Articular chondrocyte of knee joint (primary cell): ENCODE data around the gene HOXB2. TPM values are rescaled to one million over a fixed set of nuclear protein-coding genes. Genes with fewer than 3 reads are reported as not detected.

Experiments used
- total RNA-seq: library from RNA; depleted of rRNA; stranded (reverse); fragments of >200 nt; gene quantifications from 2 replicates; pipeline ENCODE4 v1.2.3, GENCODE V29; 2012

The HOXB2 gene
- 0.26 and 0.97 TPM in 2 replicates for total RNA-seq

GRCh38 chr17:48545022-48545375, at the start of gene HOXB2:
HOXB2 (minus strand) TSS chr17:48545109; CDS start chr17:48544911, 198 bp downstream.

GRCh38 chr17:48593126-48593829, 48.4 kb upstream of the HOXB2 start, which contains the start of gene HOXB5:
HOXB5 (minus strand) TSS chr17:48593779; CDS start chr17:48593682, 97 bp downstream.

GRCh38 chr17:48589831-48590606, 45.1 kb upstream of the HOXB2 start, which contains the start of gene HOXB3:
HOXB3 (minus strand) TSS chr17:48590241; CDS start chr17:48552474, 37,767 bp downstream.

GRCh38 chr17:48577946-48578615, 33.2 kb upstream of the HOXB2 start, which contains the start of gene HOXB4:
HOXB4 (minus strand) TSS chr17:48578350; CDS start chr17:48578319, 31 bp downstream.

GRCh38 chr17:48530887-48531272, 14.0 kb downstream of the HOXB2 start, which contains the start of gene HOXB1:
HOXB1 (minus strand) TSS chr17:48531011; CDS start chr17:48530904, 107 bp downstream.

Other genes with a start within 250 kb of the HOXB2 start
- gene SKAP1, start 114.9 kb downstream of the HOXB2 start, total RNA-seq, result not detected in 2 replicates
- gene HOXB1, start 14.1 kb downstream of the HOXB2 start, total RNA-seq, result not detected in 2 replicates
- gene HOXB4, start 33.2 kb upstream of the HOXB2 start, total RNA-seq, result under 0.01 TPM in 1 of 2 replicates, not detected in the other
- gene HOXB3, start 45.1 kb upstream of the HOXB2 start, total RNA-seq, result under 0.01 TPM in 1 of 2 replicates, not detected in the other
- gene HOXB5, start 48.7 kb upstream of the HOXB2 start, total RNA-seq, result not detected in 2 replicates
- gene HOXB6, start 59.9 kb upstream of the HOXB2 start, total RNA-seq, result not detected in 2 replicates
- gene HOXB7, start 65.9 kb upstream of the HOXB2 start, total RNA-seq, result 0.13 TPM in 1 of 2 replicates, not detected in the other
- gene HOXB8, start 70.2 kb upstream of the HOXB2 start, total RNA-seq, result not detected in 2 replicates
- not detected in 2 replicates for gene HOXB9, start 81.2 kb upstream of the HOXB2 start, total RNA-seq
- gene PRAC1, start 177.4 kb upstream of the HOXB2 start, total RNA-seq, result not detected in 2 replicates
- not detected in 2 replicates for gene PRAC2, start 178.1 kb upstream of the HOXB2 start, total RNA-seq
- gene HOXB13, start 183.6 kb upstream of the HOXB2 start, total RNA-seq, result under 0.01 TPM in 1 of 2 replicates, not detected in the other